Measurements from ENCODE around the gene CSTPP1.

- TF ChIP-seq POLR2A (IDR thresholded peaks at IDR 0.05; ENCODE audit: low read depth, low read length) (no peak), MAZ (IDR thresholded peaks at IDR 0.05; ENCODE audit: borderline replicate concordance, low read depth, low read length) (no peak), MXI1 (IDR thresholded peaks at IDR 0.05; ENCODE audit: borderline replicate concordance, low read depth, low read length) (no peak), MAFK (IDR thresholded peaks at IDR 0.05; ENCODE audit: low read depth, low read length) (no peak), RFX5 (IDR thresholded peaks at IDR 0.05; ENCODE audit: low read depth, low read length) (no peak), SMC3 (IDR thresholded peaks at IDR 0.05; ENCODE audit: low read depth, low read length) (no peak)
- TF ChIP-seq, protein P1, sequence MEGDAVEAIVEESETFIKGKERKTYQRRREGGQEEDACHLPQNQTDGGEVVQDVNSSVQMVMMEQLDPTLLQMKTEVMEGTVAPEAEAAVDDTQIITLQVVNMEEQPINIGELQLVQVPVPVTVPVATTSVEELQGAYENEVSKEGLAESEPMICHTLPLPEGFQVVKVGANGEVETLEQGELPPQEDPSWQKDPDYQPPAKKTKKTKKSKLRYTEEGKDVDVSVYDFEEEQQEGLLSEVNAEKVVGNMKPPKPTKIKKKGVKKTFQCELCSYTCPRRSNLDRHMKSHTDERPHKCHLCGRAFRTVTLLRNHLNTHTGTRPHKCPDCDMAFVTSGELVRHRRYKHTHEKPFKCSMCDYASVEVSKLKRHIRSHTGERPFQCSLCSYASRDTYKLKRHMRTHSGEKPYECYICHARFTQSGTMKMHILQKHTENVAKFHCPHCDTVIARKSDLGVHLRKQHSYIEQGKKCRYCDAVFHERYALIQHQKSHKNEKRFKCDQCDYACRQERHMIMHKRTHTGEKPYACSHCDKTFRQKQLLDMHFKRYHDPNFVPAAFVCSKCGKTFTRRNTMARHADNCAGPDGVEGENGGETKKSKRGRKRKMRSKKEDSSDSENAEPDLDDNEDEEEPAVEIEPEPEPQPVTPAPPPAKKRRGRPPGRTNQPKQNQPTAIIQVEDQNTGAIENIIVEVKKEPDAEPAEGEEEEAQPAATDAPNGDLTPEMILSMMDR (conservative IDR thresholded peaks at IDR 0.05; ENCODE audit: low read depth, low read length) = no peak
Measured at GRCh38 chr11:46892109-46892508, 44.5 kb upstream of the CSTPP1 start.
